ENCODE measurements around the gene PHF20. TPM values are rescaled to one million over a fixed set of nuclear protein-coding genes. Genes with fewer than 3 reads are reported as not detected.

The PHF20 gene
- total and polyA plus RNA-seq, 2 of the 13 experiments (the other 11 are each of a cell fraction or from before 2014, with no cell fraction given): 22.8 to 34.1 TPM

- no peak for TF ChIP-seq UBTF (CRISPR knock-in tag; IDR thresholded peaks at IDR 0.05)
- no peak for TF ChIP-seq FOXK2 (IDR thresholded peaks at IDR 0.05)
- TF ChIP-seq ZGPAT (CRISPR knock-in tag; IDR thresholded peaks at IDR 0.05): peak; percentile 51; the same call in 1 of the 2 replicates
- no peak for TF ChIP-seq HDAC1 (CRISPR knock-in tag; IDR thresholded peaks at IDR 0.05)
- no peak for TF ChIP-seq CHD4 (IDR thresholded peaks at IDR 0.05; ENCODE audit: borderline replicate concordance, low read length)
- TF ChIP-seq ZNF619 (CRISPR knock-in tag; IDR thresholded peaks at IDR 0.05): no peak
- TF ChIP-seq ZBTB49 (CRISPR knock-in tag; IDR thresholded peaks at IDR 0.05; ENCODE audit: borderline replicate concordance): no peak
- TF ChIP-seq ZNF337 (CRISPR knock-in tag; IDR thresholded peaks at IDR 0.05; ENCODE audit: borderline replicate concordance, low read depth): no peak
- TF ChIP-seq TBP (CRISPR knock-in tag; IDR thresholded peaks at IDR 0.05): no peak
- TF ChIP-seq TERF1 (CRISPR knock-in tag; IDR thresholded peaks at IDR 0.05): no peak
- TF ChIP-seq ZNF609 (CRISPR knock-in tag; IDR thresholded peaks at IDR 0.05; ENCODE audit: borderline replicate concordance): no peak
- no peak for TF ChIP-seq NFE2L2 (IDR thresholded peaks at IDR 0.05; ENCODE audit: low read length)
- TF ChIP-seq CCDC6 (CRISPR knock-in tag; IDR thresholded peaks at IDR 0.05): no peak
- TF ChIP-seq HCFC1 (IDR thresholded peaks at IDR 0.05; ENCODE audit: low read depth, low read length): no peak
- TF ChIP-seq ZNF382 (CRISPR knock-in tag; IDR thresholded peaks at IDR 0.05; ENCODE audit: borderline replicate concordance): no peak
- TF ChIP-seq ZNF547 (CRISPR knock-in tag; IDR thresholded peaks at IDR 0.05): no peak
Measured at GRCh38 chr20:35768731-35769664, 2.8 kb upstream of the PHF20 start (continued).
